ENCODE results near the gene KRTDAP.

Gene KRTDAP

GRCh38 chr19:35461060-35461459, 29.2 kb downstream of the KRTDAP start:
- ChIA-PET POLR2A (no interaction called here), CTCF (interaction anchor here (0.7 kb wide), 1 partner anchor 11 kb away, joined by 3 read pairs; no protein-coding TSS in a partner anchor)
- no peak for TF ChIP-seq FOXM1 (IDR thresholded peaks at IDR 0.05; ENCODE audit: borderline replicate concordance)
- no peak for TF ChIP-seq FOXK2 (IDR thresholded peaks at IDR 0.05)
- no peak for TF ChIP-seq TARDBP (IDR thresholded peaks at IDR 0.05)
- TF ChIP-seq ZNF384 (IDR thresholded peaks at IDR 0.05), result no peak
- TF ChIP-seq LEF1 (IDR thresholded peaks at IDR 0.05; ENCODE audit: borderline replicate concordance), result no peak
- TF ChIP-seq BHLHE40 (IDR thresholded peaks at IDR 0.05; ENCODE audit: borderline replicate concordance), result no peak
- no peak for TF ChIP-seq NFRKB (IDR thresholded peaks at IDR 0.05)
- DNase-seq (ENCODE audit: extremely low spot score), result no peak

GRCh38 chr19:35460608-35461007, 29.7 kb downstream of the KRTDAP start:
- no peak for DNase-seq (ENCODE audit: extremely low spot score)
- ChIA-PET POLR2A (no interaction called here), CTCF (interaction anchor here (0.7 kb wide), 1 partner anchor 10 kb away, joined by 3 read pairs; no protein-coding TSS in a partner anchor)
- TF ChIP-seq ARNT (IDR thresholded peaks at IDR 0.05), result no peak
- no peak for TF ChIP-seq TARDBP (IDR thresholded peaks at IDR 0.05)
- no peak for TF ChIP-seq L3MBTL2 (conservative IDR thresholded peaks at IDR 0.05)
- no peak for TF ChIP-seq SUZ12 (IDR thresholded peaks at IDR 0.05)
- no peak for TF ChIP-seq SP1 (IDR thresholded peaks at IDR 0.05)
- TF ChIP-seq ELF4 (IDR thresholded peaks at IDR 0.05), result no peak
- no peak for TF ChIP-seq ZNF384 (IDR thresholded peaks at IDR 0.05)

GRCh38 chr19:35459414-35460082, 30.7 kb downstream of the KRTDAP start:
- ChIA-PET CTCF (no interaction called here), POLR2A (no interaction called here)
- no peak for TF ChIP-seq FOXM1 (IDR thresholded peaks at IDR 0.05; ENCODE audit: borderline replicate concordance)
- no peak for TF ChIP-seq SP1 (IDR thresholded peaks at IDR 0.05)
- TF ChIP-seq, protein P1, sequence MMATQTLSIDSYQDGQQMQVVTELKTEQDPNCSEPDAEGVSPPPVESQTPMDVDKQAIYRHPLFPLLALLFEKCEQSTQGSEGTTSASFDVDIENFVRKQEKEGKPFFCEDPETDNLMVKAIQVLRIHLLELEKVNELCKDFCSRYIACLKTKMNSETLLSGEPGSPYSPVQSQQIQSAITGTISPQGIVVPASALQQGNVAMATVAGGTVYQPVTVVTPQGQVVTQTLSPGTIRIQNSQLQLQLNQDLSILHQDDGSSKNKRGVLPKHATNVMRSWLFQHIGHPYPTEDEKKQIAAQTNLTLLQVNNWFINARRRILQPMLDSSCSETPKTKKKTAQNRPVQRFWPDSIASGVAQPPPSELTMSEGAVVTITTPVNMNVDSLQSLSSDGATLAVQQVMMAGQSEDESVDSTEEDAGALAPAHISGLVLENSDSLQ (IDR thresholded peaks at IDR 0.05), result no peak
- no peak for TF ChIP-seq ELF4 (IDR thresholded peaks at IDR 0.05)
- no peak for TF ChIP-seq ZNF384 (IDR thresholded peaks at IDR 0.05)
- no peak for DNase-seq (ENCODE audit: extremely low spot score)

DNA sequence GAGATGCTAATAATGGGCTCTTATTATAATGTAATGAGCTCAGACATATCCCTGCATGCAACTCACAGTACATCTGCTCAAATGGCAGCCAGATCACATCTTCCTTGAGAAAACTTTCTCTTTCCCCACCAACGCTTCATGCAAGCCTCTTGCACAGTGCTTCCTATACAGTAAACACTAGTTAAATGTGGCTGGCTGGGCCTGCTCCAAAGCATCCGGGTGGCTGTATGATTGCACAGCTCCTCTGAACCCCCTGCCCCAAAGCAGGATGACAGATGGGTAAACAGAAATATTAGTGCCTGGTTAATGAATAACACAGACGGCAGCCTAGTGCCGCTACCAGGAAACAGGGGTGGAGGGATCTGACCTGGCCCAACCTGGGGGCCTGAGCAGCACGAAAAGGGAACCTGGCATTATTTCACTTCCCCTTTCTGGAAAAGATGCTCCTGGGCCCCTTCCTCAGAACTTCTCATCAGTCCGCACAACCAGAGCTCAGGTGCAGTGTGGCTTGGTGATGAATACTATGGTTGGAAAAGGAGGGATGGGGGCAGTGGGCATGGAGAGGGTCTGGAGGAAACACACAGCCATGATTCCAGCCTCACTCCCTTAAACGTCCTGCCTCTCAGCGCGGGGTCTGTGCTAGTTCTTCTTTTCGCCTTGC, 31.4 kb downstream of the KRTDAP start:
- ChIA-PET CTCF (no interaction called here), POLR2A (no interaction called here)
- TF ChIP-seq SUZ12 (IDR thresholded peaks at IDR 0.05) (no peak), LEF1 (IDR thresholded peaks at IDR 0.05; ENCODE audit: borderline replicate concordance) (no peak), TARDBP (IDR thresholded peaks at IDR 0.05) (no peak), HDGF (IDR thresholded peaks at IDR 0.05; ENCODE audit: borderline replicate concordance) (no peak), FOXM1 (IDR thresholded peaks at IDR 0.05; ENCODE audit: borderline replicate concordance) (no peak), CTBP1 (IDR thresholded peaks at IDR 0.05; ENCODE audit: borderline replicate concordance) (no peak), NFRKB (IDR thresholded peaks at IDR 0.05) (no peak), FOXA1 (IDR thresholded peaks at IDR 0.05) (no peak), ZNF384 (IDR thresholded peaks at IDR 0.05) (no peak), FOXK2 (IDR thresholded peaks at IDR 0.05) (no peak), BHLHE40 (IDR thresholded peaks at IDR 0.05; ENCODE audit: borderline replicate concordance) (no peak)
- TF ChIP-seq, protein P1 (IDR thresholded peaks at IDR 0.05), result no peak
- DNase-seq (ENCODE audit: extremely low spot score), result no peak

GRCh38 chr19:35458192-35458591, 32.1 kb downstream of the KRTDAP start:
- DNase-seq (ENCODE audit: extremely low spot score), result no peak
- TF ChIP-seq ZNF384 (IDR thresholded peaks at IDR 0.05) (no peak), SP1 (IDR thresholded peaks at IDR 0.05) (no peak), ARNT (IDR thresholded peaks at IDR 0.05) (no peak), ELF4 (IDR thresholded peaks at IDR 0.05) (no peak), L3MBTL2 (conservative IDR thresholded peaks at IDR 0.05) (no peak), TARDBP (IDR thresholded peaks at IDR 0.05) (no peak), CTBP1 (IDR thresholded peaks at IDR 0.05; ENCODE audit: borderline replicate concordance) (no peak), FOXM1 (IDR thresholded peaks at IDR 0.05; ENCODE audit: borderline replicate concordance) (no peak), LEF1 (IDR thresholded peaks at IDR 0.05; ENCODE audit: borderline replicate concordance) (no peak), BHLHE40 (IDR thresholded peaks at IDR 0.05; ENCODE audit: borderline replicate concordance) (no peak), FOXA1 (IDR thresholded peaks at IDR 0.05) (no peak), HDGF (IDR thresholded peaks at IDR 0.05; ENCODE audit: borderline replicate concordance) (no peak), FOXK2 (IDR thresholded peaks at IDR 0.05) (no peak), SUZ12 (IDR thresholded peaks at IDR 0.05) (no peak)
- TF ChIP-seq, protein P1 (IDR thresholded peaks at IDR 0.05), result no peak
- CTCF ChIA-PET, result no interaction called here
- POLR2A ChIA-PET, result no interaction called here

DNA sequence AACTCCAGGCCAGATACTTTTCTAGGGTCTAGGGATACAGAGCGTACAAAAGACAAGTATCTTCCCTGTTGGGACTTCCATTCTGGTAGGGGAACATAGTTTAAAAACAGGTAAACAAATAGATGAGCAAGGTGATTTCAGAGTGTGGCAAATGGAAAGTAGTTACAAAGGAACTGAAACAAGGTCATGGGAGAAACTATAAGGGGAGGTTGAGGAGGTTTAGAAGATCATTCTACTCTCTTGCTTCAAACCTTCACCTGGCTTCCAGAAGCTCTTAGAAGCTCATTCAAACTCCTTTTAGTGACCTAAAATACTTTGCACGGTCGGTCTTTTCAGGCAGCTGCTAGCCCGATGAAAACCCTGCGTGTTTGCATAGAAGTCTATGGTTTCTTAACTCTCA, 33.1 kb downstream of the KRTDAP start:
- no peak for DNase-seq (ENCODE audit: extremely low spot score)
- POLR2A ChIA-PET, result no interaction called here
- CTCF ChIA-PET, result no interaction called here
- TF ChIP-seq CTBP1 (IDR thresholded peaks at IDR 0.05; ENCODE audit: borderline replicate concordance) (no peak), FOXA1 (IDR thresholded peaks at IDR 0.05) (no peak)

Data from HEK293T (cell line).